Measurements from ENCODE around the gene ADK. TPM values are rescaled to one million over a fixed set of nuclear protein-coding genes. Genes with fewer than 3 reads are reported as not detected.

ADK gene
- total and polyA plus RNA-seq, 2 donors (not counting 3 experiments of a cell fraction or from before 2014, with no cell fraction given): 11.7 to 46.5 TPM

DNA sequence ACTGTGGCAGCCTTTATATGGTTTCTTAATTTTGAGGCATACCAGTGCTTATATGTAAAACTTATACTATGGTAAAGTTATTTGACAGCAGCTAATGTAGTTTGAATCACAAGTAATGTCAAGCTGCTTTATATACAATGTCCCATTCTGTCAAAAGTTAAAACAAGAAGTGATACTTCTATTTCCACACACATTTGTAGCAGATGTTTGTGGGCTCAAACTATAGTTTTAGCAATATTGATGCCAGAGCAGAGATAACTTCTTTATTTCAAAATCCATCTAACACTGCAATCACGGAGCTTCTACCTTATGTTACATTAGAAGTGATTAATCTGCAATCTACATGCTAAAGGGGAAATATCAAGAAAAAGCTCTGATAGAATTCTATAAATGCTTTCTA is 149.6 kb downstream of the ADK start:
- CTCF ChIA-PET: no interaction called here

GRCh38 chr10:74305730-74306129 is 154.7 kb downstream of the ADK start:
- no peak overlapping the region for H3K27ac ChIP-seq (ENCODE audit: insufficient read depth, low read depth, low read length)
- H4K20me1 ChIP-seq (replicated peaks; ENCODE audit: control insufficient read depth, extremely low read depth, insufficient read depth, low read length): no peaks in the 10 kb centered on the region
- H3K9me1 ChIP-seq (replicated peaks; ENCODE audit: control insufficient read depth, extremely low read depth, insufficient read depth, low read length): no peaks in the 10 kb centered on the region
- CTCF ChIA-PET: interaction anchor here (0.5 to 1.3 kb wide), 3 partner anchors 16 to 478 kb away, joined by 3 to 5 read pairs (median 3); no protein-coding TSS in a partner anchor
- H3K4me3 ChIP-seq (replicated peaks in 1 of 3; ENCODE audit: insufficient read depth in 1 of 3, low read depth in 1 of 3, low read length in 3 of 3): no peak overlapping the region
- H3K9me3 ChIP-seq (replicated peaks; ENCODE audit: control insufficient read depth, insufficient read depth, low read length): no peaks in the 10 kb centered on the region
- DNase-seq (ENCODE audit: low read depth, low spot score) (no peak), FAIRE-seq (no peak)
- no peak overlapping the region for H3K4me2 ChIP-seq (ENCODE audit: insufficient read depth, low read length)
- no peak overlapping the region for H3K9ac ChIP-seq (replicated peaks; ENCODE audit: extremely low read depth, insufficient read depth, low read length)
- H3K79me2 ChIP-seq (ENCODE audit: control insufficient read depth, insufficient read depth, low read length): peaks cover 36% of the 10 kb centered on the region
- POLR2A ChIA-PET: no interaction called here
- H3K27me3 ChIP-seq (ENCODE audit: control insufficient read depth in 2 of 2, insufficient read depth in 2 of 2, low read length in 2 of 2): no peaks in the 10 kb centered on the region
- H3K36me3 ChIP-seq (ENCODE audit: control insufficient read depth in 2 of 2, extremely low read depth in 1 of 2, insufficient read depth in 2 of 2, low read length in 2 of 2): no peaks in the 10 kb centered on the region
- H2AFZ ChIP-seq (ENCODE audit: low read depth, low read length): no peak overlapping the region
- BruUV-seq (replicated peaks): no TSS peak
- dilution Hi-C loops (cut with MboI; ENCODE audit: extremely low pct_ligation_motif_present, low sequenced_read_pairs): no loop called here
- TF ChIP-seq MYC (IDR thresholded peaks at IDR 0.05; ENCODE audit: low read depth, low read length) (no peak), POLR2AphosphoS5 (IDR thresholded peaks at IDR 0.05; ENCODE audit: insufficient read depth, low read depth, low read length) (no peak), JUN (IDR thresholded peaks at IDR 0.05; ENCODE audit: borderline replicate concordance, insufficient read depth, insufficient read length, low read depth) (no peak), POLR2A (IDR thresholded peaks at IDR 0.05; ENCODE audit: low read depth, low read length) (no peak), EZH2 (IDR thresholded peaks at IDR 0.05; ENCODE audit: borderline replicate concordance, low read depth, low read length, severe bottlenecking) (no peak), MAX (IDR thresholded peaks at IDR 0.05; ENCODE audit: insufficient read depth, insufficient read length) (no peak), GATA2 (IDR thresholded peaks at IDR 0.05; ENCODE audit: insufficient read depth, insufficient read length, low read depth, low read length) (no peak), FOS (IDR thresholded peaks at IDR 0.05; ENCODE audit: borderline replicate concordance, insufficient read depth, low read length) (no peak), CTCF (IDR thresholded peaks at IDR 0.05; ENCODE audit: extremely low read depth in 1 of 2, insufficient read depth in 1 of 2, low read depth in 1 of 2, low read length in 2 of 2) (no peak)
- intact Hi-C loops (cut with micrococcal nuclease): no loop called here
- H3K4me1 ChIP-seq (ENCODE audit: control insufficient read depth, extremely low read depth, insufficient read depth, low read length): no peaks in the 10 kb centered on the region

More for the DNA sequence above, 149.6 kb downstream of the ADK start:
- no peaks in the 10 kb centered on the region for H3K27me3 ChIP-seq (ENCODE audit: control insufficient read depth in 2 of 2, insufficient read depth in 2 of 2, low read length in 2 of 2)
- no peaks in the 10 kb centered on the region for H3K4me1 ChIP-seq (ENCODE audit: control insufficient read depth, extremely low read depth, insufficient read depth, low read length)
- TF ChIP-seq MAX (IDR thresholded peaks at IDR 0.05; ENCODE audit: insufficient read depth, insufficient read length): no peak
- TF ChIP-seq JUN (IDR thresholded peaks at IDR 0.05; ENCODE audit: borderline replicate concordance, insufficient read depth, insufficient read length, low read depth): no peak
- TF ChIP-seq POLR2A (IDR thresholded peaks at IDR 0.05; ENCODE audit: low read depth, low read length): no peak
- no peak for TF ChIP-seq EZH2 (IDR thresholded peaks at IDR 0.05; ENCODE audit: borderline replicate concordance, low read depth, low read length, severe bottlenecking)
- no peak for TF ChIP-seq FOS (IDR thresholded peaks at IDR 0.05; ENCODE audit: borderline replicate concordance, insufficient read depth, low read length)
- H4K20me1 ChIP-seq (replicated peaks; ENCODE audit: control insufficient read depth, extremely low read depth, insufficient read depth, low read length): no peaks in the 10 kb centered on the region
- DNase-seq (ENCODE audit: low read depth, low spot score) (no peak), FAIRE-seq (no peak)
- dilution Hi-C loops (cut with MboI; ENCODE audit: extremely low pct_ligation_motif_present, low sequenced_read_pairs): no loop called here
- no peak overlapping the region for H3K9ac ChIP-seq (replicated peaks; ENCODE audit: extremely low read depth, insufficient read depth, low read length)
- H2AFZ ChIP-seq (ENCODE audit: low read depth, low read length): no peak overlapping the region
- no peaks in the 10 kb centered on the region for H3K36me3 ChIP-seq (ENCODE audit: control insufficient read depth in 2 of 2, extremely low read depth in 1 of 2, insufficient read depth in 2 of 2, low read length in 2 of 2)
- H3K4me3 ChIP-seq (replicated peaks in 1 of 3; ENCODE audit: insufficient read depth in 1 of 3, low read depth in 1 of 3, low read length in 3 of 3): no peak overlapping the region
- H3K79me2 ChIP-seq (ENCODE audit: control insufficient read depth, insufficient read depth, low read length): peaks cover 17% of the 10 kb centered on the region
- no peaks in the 10 kb centered on the region for H3K9me1 ChIP-seq (replicated peaks; ENCODE audit: control insufficient read depth, extremely low read depth, insufficient read depth, low read length)
- intact Hi-C loops (cut with micrococcal nuclease): no loop called here
- no peaks in the 10 kb centered on the region for H3K9me3 ChIP-seq (replicated peaks; ENCODE audit: control insufficient read depth, insufficient read depth, low read length)
- H3K4me2 ChIP-seq (ENCODE audit: insufficient read depth, low read length): no peak overlapping the region
- no TSS peak for BruUV-seq (replicated peaks)
- POLR2A ChIA-PET: no interaction called here
- H3K27ac ChIP-seq (ENCODE audit: insufficient read depth, low read depth, low read length): no peak overlapping the region

Data from endothelial cell of umbilical vein (primary cell).